ENCODE results near the gene SNTN.

Gene SNTN

DNA sequence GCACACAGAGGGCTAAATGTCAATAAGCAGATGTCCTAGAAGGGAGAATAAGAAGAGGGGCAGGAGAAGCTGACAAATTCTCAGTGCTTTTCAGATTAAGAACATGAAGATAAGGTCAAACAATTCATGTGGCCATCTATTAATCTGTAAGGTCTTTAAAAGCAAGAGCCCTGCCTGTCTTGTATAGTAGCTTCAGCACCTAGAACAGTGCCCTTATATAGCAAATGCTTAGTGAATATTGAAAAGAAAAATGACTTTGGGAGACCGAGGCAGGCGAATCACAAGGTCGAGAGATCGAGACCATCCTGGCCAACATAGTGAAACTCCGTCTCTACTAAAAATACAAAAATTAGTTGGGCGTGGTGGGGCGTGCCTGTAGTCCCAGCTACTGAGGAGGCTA, 18.1 kb downstream of the SNTN start:
- no peak for DNase-seq (ENCODE audit: low read depth)
- TF ChIP-seq, protein P1, sequence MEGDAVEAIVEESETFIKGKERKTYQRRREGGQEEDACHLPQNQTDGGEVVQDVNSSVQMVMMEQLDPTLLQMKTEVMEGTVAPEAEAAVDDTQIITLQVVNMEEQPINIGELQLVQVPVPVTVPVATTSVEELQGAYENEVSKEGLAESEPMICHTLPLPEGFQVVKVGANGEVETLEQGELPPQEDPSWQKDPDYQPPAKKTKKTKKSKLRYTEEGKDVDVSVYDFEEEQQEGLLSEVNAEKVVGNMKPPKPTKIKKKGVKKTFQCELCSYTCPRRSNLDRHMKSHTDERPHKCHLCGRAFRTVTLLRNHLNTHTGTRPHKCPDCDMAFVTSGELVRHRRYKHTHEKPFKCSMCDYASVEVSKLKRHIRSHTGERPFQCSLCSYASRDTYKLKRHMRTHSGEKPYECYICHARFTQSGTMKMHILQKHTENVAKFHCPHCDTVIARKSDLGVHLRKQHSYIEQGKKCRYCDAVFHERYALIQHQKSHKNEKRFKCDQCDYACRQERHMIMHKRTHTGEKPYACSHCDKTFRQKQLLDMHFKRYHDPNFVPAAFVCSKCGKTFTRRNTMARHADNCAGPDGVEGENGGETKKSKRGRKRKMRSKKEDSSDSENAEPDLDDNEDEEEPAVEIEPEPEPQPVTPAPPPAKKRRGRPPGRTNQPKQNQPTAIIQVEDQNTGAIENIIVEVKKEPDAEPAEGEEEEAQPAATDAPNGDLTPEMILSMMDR (conservative IDR thresholded peaks at IDR 0.05; ENCODE audit: low read depth, low read length) = no peak
- no peak overlapping the region for H3K4me3 ChIP-seq (ENCODE audit: low read depth, low read length)

DNA sequence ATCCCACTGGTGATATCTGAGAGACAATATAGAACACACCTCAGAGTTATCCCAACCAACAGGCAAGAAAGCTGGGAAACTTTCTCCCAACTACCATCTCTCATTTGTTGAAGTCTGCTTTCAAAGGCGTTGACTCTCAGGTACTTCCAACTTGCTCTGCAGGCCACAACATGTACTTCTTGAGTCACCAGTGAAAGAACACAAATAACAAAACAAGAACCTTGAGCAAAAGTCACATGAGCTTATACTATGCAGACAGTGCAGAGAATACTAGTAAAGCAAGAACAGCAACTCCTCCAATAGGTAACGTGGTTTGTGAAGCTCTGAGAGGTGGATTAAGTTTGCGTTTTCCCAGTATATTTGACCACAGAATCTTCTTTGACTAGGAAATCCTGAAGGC, 20.6 kb downstream of the SNTN start:
- DNase-seq (ENCODE audit: low read depth) = no peak
- TF ChIP-seq, protein P1 (conservative IDR thresholded peaks at IDR 0.05; ENCODE audit: low read depth, low read length) = no peak
- H3K4me3 ChIP-seq (ENCODE audit: low read depth, low read length) = no peak overlapping the region

DNA sequence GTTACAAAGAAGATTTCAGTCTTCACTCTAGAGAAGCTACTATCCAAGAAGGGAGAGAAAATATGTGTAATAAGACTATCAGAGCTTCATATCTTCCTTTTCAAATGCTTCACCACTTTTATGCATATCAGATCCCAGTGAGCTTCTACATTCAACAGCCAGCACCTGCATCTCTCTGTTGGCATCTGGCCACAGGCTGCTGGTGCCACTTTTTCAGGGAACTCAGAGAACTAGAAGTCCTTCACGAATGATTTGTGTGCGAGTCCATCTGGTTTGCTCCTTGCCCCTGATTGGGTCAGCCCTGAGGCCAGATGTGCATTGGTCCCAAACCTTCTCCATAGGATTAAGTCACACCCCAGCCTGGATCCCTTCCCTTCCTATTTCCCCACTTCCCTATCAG, 22.1 kb downstream of the SNTN start:
- TF ChIP-seq, protein P1 (conservative IDR thresholded peaks at IDR 0.05; ENCODE audit: low read depth, low read length) = no peak
- no peak overlapping the region for H3K4me3 ChIP-seq (ENCODE audit: low read depth, low read length)
- DNase-seq (ENCODE audit: low read depth) = no peak

DNA sequence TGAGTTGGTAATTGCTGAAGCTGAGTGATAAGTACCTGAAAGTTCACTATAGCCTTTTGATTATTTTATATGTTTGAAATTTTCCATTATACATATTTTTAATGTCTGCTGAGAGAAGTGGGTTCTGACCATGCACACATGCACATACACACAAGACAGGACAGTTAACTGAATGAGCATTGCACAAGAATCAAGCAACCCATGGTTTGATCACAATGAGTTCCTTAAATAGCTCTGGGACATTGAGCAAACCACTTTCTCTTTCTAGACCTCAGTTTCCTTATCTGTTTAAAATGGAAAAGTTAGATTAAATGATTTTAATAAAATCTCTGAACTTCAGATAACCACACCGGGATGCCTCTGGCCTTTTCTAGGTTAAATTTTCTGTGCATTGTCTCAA, 26.7 kb downstream of the SNTN start:
- TF ChIP-seq, protein P1 (conservative IDR thresholded peaks at IDR 0.05; ENCODE audit: low read depth, low read length) = no peak
- DNase-seq (ENCODE audit: low read depth) = peak; percentile 15
- no peak overlapping the region for H3K4me3 ChIP-seq (ENCODE audit: low read depth, low read length)

DNA sequence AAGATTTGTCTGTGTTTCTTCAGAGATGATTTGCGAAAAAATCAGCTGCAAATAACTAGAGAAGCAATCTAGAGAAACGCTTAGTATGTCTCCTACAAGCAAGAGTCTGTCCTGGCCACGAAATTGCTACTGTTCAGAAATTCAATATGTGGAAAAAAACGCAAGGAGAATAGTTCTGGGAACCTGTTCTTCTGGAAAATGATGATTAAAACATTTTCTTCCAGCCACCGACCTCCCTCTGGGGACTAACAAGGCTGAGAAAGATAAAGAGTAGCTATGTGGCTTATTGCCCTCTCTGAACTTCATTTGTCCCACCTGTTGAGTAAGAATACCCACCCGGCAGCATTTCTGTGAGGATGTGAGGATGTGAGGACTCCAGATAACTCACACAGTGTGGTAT, 31.6 kb downstream of the SNTN start:
- no peak for DNase-seq (ENCODE audit: low read depth)
- TF ChIP-seq, protein P1 (conservative IDR thresholded peaks at IDR 0.05; ENCODE audit: low read depth, low read length) = no peak
- H3K4me3 ChIP-seq (ENCODE audit: low read depth, low read length) = no peak overlapping the region

DNA sequence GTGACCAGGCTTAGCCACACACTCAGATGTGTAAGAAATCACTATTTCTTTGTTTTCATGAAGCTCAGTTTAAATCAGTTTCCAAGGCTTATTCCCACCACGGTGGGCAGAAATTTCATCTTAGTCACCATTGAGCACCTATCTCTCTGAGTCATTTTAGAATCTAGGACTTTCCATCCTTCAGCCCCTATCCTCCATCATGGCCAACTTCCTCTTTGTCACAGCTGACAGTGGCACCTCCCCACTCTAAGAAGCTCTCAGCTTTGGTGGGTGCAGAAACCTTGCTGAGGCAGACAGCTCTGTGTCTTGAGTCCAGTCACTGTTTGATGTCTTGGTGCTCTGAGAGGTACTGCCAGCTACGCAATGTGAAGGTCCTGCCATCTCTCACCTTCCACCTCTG, 32.9 kb downstream of the SNTN start:
- no peak for DNase-seq (ENCODE audit: low read depth)
- TF ChIP-seq, protein P1 (conservative IDR thresholded peaks at IDR 0.05; ENCODE audit: low read depth, low read length) = no peak
- no peak overlapping the region for H3K4me3 ChIP-seq (ENCODE audit: low read depth, low read length)

DNA sequence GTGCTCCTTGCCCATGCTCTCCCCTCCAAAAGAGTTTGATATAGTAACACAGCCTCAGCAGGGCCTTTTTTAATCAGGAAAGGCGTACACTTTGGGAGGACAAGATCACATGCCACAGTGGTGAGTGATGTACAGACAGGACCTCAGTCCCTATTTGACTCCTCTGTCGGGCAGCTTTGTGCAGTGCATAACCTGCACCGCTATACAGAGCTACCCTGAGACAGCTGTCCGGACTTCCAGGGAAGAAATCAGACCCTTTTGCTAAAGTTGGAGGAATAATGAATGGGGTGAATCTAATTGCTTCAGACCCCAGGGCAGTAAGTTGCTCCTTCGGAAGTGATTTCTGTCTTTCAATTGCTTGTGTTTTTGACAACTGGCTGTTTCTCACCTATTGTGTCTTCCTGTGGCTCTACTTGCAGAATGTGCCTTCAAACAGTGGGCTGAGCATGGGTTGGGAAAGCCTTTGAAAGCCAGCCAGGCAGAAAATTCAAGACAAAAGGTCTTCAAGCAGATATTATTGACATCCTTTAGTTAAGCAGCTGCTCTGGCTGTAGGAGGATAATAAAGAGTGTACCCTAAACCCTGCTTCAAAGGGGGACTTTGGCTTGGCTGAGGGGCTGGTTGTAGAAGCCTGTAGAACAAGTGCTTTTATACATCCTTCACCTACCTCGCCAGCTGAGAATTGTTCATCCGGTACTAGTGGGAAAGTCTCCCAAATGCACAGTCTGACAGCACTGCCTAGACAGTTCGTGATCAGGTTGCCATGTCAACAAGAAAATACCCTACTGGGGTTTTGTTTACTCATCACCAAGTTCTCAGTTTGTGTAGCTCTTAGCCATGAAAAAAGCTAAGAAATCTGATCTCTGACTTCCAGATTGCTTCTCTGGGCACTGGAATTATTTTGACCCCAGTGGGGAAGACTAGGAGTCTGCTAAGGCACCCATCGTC, 35.1 kb downstream of the SNTN start:
- H3K4me3 ChIP-seq (ENCODE audit: low read depth, low read length) = no peak overlapping the region
- TF ChIP-seq, protein P1 (conservative IDR thresholded peaks at IDR 0.05; ENCODE audit: low read depth, low read length) = no peak
- DNase-seq (ENCODE audit: low read depth) = no peak
